Esophagus squamous epithelium (tissue), 5 donors: ENCODE results near the gene ISCU. TPM values are rescaled to one million over a fixed set of nuclear protein-coding genes. Genes with fewer than 3 reads are reported as not detected.

Experiments
- DNase-seq: peaks from one replicate; lab custom pipeline; 2025; lab: John Stamatoyannopoulos, UW
- H3K27ac ChIP-seq, 4 donors: fragments of 200-600 bp; sonication (generic); one replicate each; pipeline ENCODE4 v1.5.1; 2016 to 2019; ENCODE audit warnings: mild to moderate bottlenecking in 1 of 4
- H3K27me3 ChIP-seq, 4 donors: fragments of 200-600 bp; sonication (generic); 1 replicate in 3 of 4; 2 replicates in 1 of 4; pipeline versions ENCODE4 v1.5.1 to v1.6.0; 2017 to 2021; ENCODE audit warnings: antibody characterized with exemption in 1 of 4
- H3K36me3 ChIP-seq, 3 donors: fragments of 200-600 bp; sonication (generic); one replicate each; pipeline ENCODE4 v1.5.1; 2016 to 2019
- H3K4me1 ChIP-seq, 3 donors: fragments of 200-600 bp; sonication (generic); one replicate each; pipeline ENCODE4 v1.5.1; 2017 to 2019
- H3K4me3 ChIP-seq, 4 donors: fragments of 200-600 bp; sonication (generic); 1 replicate in 3 of 4; 2 replicates in 1 of 4; pipeline ENCODE4 v1.5.1; 2016 to 2019; ENCODE audit warnings: mild to moderate bottlenecking in 2 of 4, moderate library complexity in 1 of 4
- H3K9me3 ChIP-seq, 3 donors: fragments of 200-600 bp; sonication (generic); one replicate each; pipeline ENCODE4 v1.5.1; 2016 to 2019
- POLR2A ChIP-seq, 4 donors: fragments of 450-650 bp; IDR thresholded peaks; one replicate each; pipeline ENCODE4 v1.6.1; 2017; ENCODE audit warnings: antibody characterized with exemption in 4 of 4, mild to moderate bottlenecking in 4 of 4, moderate library complexity in 3 of 4
- WGBS, 2 donors: methylation state at CpG; one replicate each; pipeline ENCODE4 v1.1.5; 2018; 5-methylcytosine and 5-hydroxymethylcytosine counted together
- intact Hi-C: fragments of 100-400 bp; cut with DNase I; formaldehyde crosslinking; loops from one replicate; pipeline ENCODE4 v1.15.0; 2022
- total RNA-seq, 4 donors: library from RNA; depleted of rRNA; stranded (reverse); fragments of >200 nt; gene quantifications; one replicate each; pipeline ENCODE4 v1.1.0, GENCODE V29; 2016
- TF ChIP-seq, protein P1 (sequence below), 6 experiments: fragments of 450-650 bp in 4 of 6; fragments of 200-600 bp in 2 of 6; sonication (generic) in 2 of 6; IDR thresholded peaks; one replicate each; pipeline ENCODE4 v1.5.1; 2016 to 2019; ENCODE audit warnings: antibody characterized with exemption in 6 of 6, mild to moderate bottlenecking in 4 of 6, moderate library complexity in 4 of 6
- donor health status: DM: yes; HTN: yes; CAD: no.

Gene ISCU
- total RNA-seq, 4 donors from 2014 or later, result 50.7 to 132 (median 85.3) TPM

DNA sequence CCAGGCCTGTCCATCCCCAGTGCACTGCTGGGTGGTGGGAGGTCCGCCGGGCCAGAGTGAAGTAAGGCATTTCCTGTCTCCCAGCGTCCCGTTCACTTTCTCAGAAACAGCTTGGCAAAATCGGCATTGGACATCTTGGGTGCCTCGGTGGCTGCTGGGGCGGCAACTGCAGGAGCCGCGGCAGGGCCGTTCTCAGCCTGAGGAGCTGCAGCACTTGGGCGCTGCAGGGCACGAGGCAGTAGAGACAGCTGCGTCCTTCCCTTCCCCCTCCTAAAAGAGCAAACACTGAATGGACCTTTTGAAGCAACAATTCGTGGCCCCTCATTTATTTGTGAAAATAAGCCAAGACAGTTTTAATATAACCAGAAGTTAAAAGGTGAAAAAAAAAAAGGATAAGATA, 39.0 kb upstream of the ISCU start:
- Histone ChIP-seq H3K27ac (no peak overlapping the region), H3K9me3 (no peaks in the 10 kb centered on the region), H3K36me3 (peaks cover 31 to 100% (median 81%) of the 10 kb centered on the region in 3 donors), H3K4me1 (no peaks in the 10 kb centered on the region), H3K27me3 (no peaks in the 10 kb centered on the region), H3K4me3 (no peak overlapping the region)
- TF ChIP-seq, protein P1, sequence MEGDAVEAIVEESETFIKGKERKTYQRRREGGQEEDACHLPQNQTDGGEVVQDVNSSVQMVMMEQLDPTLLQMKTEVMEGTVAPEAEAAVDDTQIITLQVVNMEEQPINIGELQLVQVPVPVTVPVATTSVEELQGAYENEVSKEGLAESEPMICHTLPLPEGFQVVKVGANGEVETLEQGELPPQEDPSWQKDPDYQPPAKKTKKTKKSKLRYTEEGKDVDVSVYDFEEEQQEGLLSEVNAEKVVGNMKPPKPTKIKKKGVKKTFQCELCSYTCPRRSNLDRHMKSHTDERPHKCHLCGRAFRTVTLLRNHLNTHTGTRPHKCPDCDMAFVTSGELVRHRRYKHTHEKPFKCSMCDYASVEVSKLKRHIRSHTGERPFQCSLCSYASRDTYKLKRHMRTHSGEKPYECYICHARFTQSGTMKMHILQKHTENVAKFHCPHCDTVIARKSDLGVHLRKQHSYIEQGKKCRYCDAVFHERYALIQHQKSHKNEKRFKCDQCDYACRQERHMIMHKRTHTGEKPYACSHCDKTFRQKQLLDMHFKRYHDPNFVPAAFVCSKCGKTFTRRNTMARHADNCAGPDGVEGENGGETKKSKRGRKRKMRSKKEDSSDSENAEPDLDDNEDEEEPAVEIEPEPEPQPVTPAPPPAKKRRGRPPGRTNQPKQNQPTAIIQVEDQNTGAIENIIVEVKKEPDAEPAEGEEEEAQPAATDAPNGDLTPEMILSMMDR (IDR thresholded peaks at IDR 0.05), result no peak
- TF ChIP-seq POLR2A (IDR thresholded peaks at IDR 0.05), result no peak
- intact Hi-C loops, result no loop called here
- DNase-seq, result no peak
- 81 to 85% methylated on average over 6 to 9 of the region's 14 CpGs for WGBS, 2 donors

GRCh38 chr12:108525681-108526080, 36.7 kb upstream of the ISCU start:
- no peak for TF ChIP-seq POLR2A (IDR thresholded peaks at IDR 0.05)
- TF ChIP-seq, protein P1 (IDR thresholded peaks at IDR 0.05), result no peak
- H3K4me3 ChIP-seq, result no peak overlapping the region
- H3K9me3 ChIP-seq, result no peaks in the 10 kb centered on the region
- H3K27ac ChIP-seq, result no peak overlapping the region
- intact Hi-C loops, result no loop called here
- H3K27me3 ChIP-seq, result no peaks in the 10 kb centered on the region
- H3K4me1 ChIP-seq, result no peaks in the 10 kb centered on the region
- peaks cover 45 to 100% (median 83%) of the 10 kb centered on the region in 3 donors for H3K36me3 ChIP-seq
- 66 to 73% methylated on average over 4 to 5 of the region's 5 CpGs for WGBS, 2 donors
- DNase-seq, result no peak

GRCh38 chr12:108526482-108527165, 35.8 kb upstream of the ISCU start:
- H3K36me3 ChIP-seq, result peaks cover 45 to 100% (median 78%) of the 10 kb centered on the region in 3 donors
- H3K9me3 ChIP-seq, result no peaks in the 10 kb centered on the region
- 71 to 81% methylated on average over 8 to 10 of the region's 10 CpGs for WGBS, 2 donors
- H3K27me3 ChIP-seq, result no peaks in the 10 kb centered on the region
- intact Hi-C loops, result no loop called here
- TF ChIP-seq, protein P1 (IDR thresholded peaks at IDR 0.05), result no peak
- no peak for TF ChIP-seq POLR2A (IDR thresholded peaks at IDR 0.05)
- H3K27ac ChIP-seq, result no peak overlapping the region
- no peak overlapping the region for H3K4me3 ChIP-seq
- no peaks in the 10 kb centered on the region for H3K4me1 ChIP-seq
- DNase-seq, result no peak

- Histone ChIP-seq H3K36me3 (peaks cover 45 to 100% (median 79%) of the 10 kb centered on the region in 3 donors), H3K4me1 (no peaks in the 10 kb centered on the region), H3K27ac (no peak overlapping the region), H3K9me3 (no peaks in the 10 kb centered on the region), H3K4me3 (no peak overlapping the region), H3K27me3 (no peaks in the 10 kb centered on the region)
- intact Hi-C loops, result no loop called here
- TF ChIP-seq, protein P1 (IDR thresholded peaks at IDR 0.05), result no peak
- TF ChIP-seq POLR2A (IDR thresholded peaks at IDR 0.05), result no peak
- DNase-seq, result no peak
- 85 to 92% methylated on average over 6 of the region's 6 CpGs for WGBS, 2 donors
Observed at GRCh38 chr12:108527166-108527496, 35.3 kb upstream of the ISCU start.

DNA sequence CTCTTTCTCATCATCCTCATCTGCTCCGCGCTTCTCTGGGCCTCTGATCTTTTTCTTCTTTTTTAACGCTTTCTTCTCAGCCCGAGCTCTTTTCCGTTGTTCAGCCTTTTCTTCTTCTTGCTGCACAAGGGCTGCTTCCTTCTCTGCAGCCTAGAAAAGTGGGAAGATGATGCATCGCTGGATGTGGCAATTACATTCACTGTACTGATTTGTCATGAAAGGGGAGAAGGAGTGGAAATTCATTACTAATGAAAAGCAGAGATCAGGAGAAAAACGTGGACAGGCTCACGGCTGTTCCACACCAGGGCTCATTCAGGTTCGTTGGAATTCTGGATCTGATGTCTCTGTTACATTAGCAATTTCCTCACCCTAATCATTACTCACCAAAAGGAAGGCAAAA, 32.2 kb upstream of the ISCU start:
- no peak for TF ChIP-seq POLR2A (IDR thresholded peaks at IDR 0.05)
- TF ChIP-seq, protein P1 (IDR thresholded peaks at IDR 0.05), result no peak
- WGBS, 2 donors, result 90 to 94% methylated on average over 9 of the region's 9 CpGs
- Histone ChIP-seq H3K27ac (no peak overlapping the region), H3K27me3 (no peaks in the 10 kb centered on the region), H3K4me1 (no peaks in the 10 kb centered on the region), H3K9me3 (no peaks in the 10 kb centered on the region), H3K36me3 (peaks cover 37 to 100% (median 60%) of the 10 kb centered on the region in 3 donors), H3K4me3 (no peak overlapping the region)
- DNase-seq, result no peak
- intact Hi-C loops, result no loop called here
